Endothelial cell of hepatic sinusoid (primary cell): ENCODE measurements around the gene DHRS13.
"Not testable (repeated sequence)": the region's sequence is repeated elsewhere in the genome, so short reads cannot be mapped to it uniquely, and the experiment has no call there.

Source experiments
- in situ Hi-C: cut with HindIII; loops from 2 replicates; pipeline ENCODE4 v1.10.0; 2017; ENCODE audit warnings: low sequenced_read_pairs

DHRS13 gene

DNA sequence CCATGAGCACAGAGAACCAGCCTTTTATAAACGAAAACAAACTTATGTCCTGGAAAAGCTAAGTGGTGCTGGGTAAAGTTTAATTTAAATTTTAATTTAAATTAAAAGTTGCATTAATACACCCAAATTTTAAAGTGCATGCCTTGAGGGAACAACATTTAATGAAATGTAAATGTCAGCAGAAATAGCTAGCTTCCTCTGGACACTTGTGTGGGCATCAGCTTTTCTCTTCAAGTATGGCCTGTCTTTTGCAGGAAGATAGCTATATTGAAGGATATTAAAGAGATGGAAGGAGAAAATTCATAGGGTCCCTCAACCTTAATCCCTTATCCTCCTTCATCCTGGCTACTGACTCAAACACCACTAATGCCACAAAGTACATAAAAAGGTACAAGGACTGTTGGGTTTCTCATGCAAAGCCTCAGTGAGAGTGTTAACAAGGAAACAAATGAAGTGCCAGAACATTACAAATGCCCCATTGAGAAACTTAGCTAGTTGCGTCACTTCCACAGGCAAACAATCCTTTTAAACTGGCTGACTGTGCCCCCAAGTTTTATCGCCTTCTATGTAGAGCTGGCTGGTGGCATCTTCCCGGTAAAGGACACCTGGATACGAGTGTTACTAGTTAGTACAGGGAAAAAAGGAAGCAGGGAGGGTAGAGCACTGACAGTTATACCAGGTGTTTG is 34.3 kb upstream of the DHRS13 start:
- in situ Hi-C loops, result no loop called here

- in situ Hi-C loops, result no loop called here
Measured at GRCh38 chr17:28935744-28936460, 33.0 kb upstream of the DHRS13 start.

DNA sequence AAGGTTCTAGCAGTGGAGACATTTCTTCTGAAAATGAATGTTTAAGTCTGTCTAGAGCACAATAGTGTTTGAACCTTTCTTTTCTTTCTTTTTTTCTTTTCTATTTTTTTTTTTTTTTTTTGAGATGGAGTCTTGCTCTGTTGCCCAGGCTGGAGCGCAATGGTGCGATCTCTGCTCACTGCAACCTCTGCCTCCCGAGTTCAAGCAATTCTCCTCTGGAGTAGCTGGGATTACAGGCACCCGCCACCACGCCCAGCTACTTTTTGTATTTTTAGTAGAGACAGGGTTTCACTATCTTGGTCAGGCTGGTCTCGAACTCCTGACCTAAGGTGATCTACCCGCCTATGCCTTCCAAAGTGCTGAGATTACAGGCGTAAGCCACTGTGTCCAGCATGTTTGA is 31.6 kb upstream of the DHRS13 start:
- in situ Hi-C loops, result not testable (repeated sequence)

- in situ Hi-C loops, result loop anchor here (5.0 kb wide), 1 partner anchor 62 kb away; no protein-coding TSS in a partner anchor
Measured at GRCh38 chr17:28929787-28930186, 26.9 kb upstream of the DHRS13 start.

DNA sequence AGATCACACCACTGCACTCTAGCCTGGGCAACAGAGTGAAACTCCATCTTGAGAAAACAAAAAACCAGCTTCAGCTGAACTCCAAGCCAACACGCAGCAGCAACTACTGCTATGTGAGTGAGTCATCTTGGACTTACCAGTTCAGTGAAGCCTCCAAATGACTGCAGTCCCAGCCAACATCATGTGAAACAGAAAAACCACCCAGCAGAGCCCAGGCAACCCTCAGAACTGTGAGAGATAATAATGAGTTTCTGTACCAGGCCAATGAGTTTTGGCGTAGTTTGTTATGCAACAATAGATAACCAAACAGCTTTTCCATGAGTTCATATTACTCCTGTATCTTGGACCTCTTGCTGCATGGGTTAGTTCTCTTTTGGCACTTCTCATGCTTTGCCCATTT is 25.2 kb upstream of the DHRS13 start:
- in situ Hi-C loops, result loop anchor here (5.0 kb wide), 1 partner anchor 61 kb away; no protein-coding TSS in a partner anchor

GRCh38 chr17:28926786-28927185 is 23.9 kb upstream of the DHRS13 start:
- in situ Hi-C loops, result loop anchor here (5.0 kb wide), 1 partner anchor 59 kb away; no protein-coding TSS in a partner anchor

GRCh38 chr17:28926366-28926765 is 23.5 kb upstream of the DHRS13 start:
- in situ Hi-C loops, result loop anchor here (5.0 kb wide), 1 partner anchor 59 kb away; no protein-coding TSS in a partner anchor

- in situ Hi-C loops, result loop anchor here (5.0 kb wide), 1 partner anchor 59 kb away; no protein-coding TSS in a partner anchor
Measured at GRCh38 chr17:28925912-28926365, 23.1 kb upstream of the DHRS13 start.

DNA sequence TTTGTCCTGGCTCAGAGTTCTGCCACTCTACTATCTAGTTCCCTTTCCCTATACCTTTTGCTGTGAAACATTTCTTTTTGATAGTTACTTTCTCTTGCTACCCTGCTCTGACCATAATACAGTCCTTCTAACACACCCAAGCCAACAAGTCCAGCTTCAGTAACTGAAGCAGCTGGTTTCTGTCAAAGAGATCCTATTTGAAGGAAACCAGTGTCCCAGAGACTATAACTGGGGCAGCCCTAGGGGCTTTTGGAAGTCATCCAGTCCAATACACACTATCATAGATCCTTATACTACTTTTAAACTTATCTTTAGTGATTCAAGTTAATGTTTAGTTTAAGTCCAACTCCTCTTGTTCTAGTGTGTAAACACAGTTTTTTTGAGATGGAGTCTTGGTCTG is 17.3 kb upstream of the DHRS13 start:
- in situ Hi-C loops, result no loop called here

GRCh38 chr17:28918295-28918694 is 15.4 kb upstream of the DHRS13 start:
- in situ Hi-C loops, result no loop called here

GRCh38 chr17:28917465-28917864 is 14.6 kb upstream of the DHRS13 start:
- in situ Hi-C loops, result no loop called here

DNA sequence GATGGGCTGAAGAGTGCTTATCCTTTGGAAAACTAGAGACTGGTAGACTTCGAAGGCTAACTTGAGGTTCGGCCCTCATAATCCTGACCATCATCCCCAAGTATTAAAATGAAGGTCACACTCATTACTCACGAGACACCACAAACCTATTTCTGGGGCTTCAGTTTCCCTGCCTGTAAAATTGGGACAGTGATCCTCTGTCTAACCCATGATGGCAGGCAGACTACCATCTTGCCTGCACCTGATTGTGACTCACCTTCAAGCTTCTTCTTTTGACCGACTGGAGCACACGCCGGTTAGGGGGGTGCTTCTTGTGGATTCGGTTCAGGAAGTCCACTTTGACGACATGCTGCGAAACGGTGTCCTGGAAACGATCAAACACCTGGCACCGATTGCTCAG is 14.2 kb upstream of the DHRS13 start:
- in situ Hi-C loops, result no loop called here

- in situ Hi-C loops, result no loop called here
Measured at GRCh38 chr17:28916302-28916934, 13.5 kb upstream of the DHRS13 start.

DNA sequence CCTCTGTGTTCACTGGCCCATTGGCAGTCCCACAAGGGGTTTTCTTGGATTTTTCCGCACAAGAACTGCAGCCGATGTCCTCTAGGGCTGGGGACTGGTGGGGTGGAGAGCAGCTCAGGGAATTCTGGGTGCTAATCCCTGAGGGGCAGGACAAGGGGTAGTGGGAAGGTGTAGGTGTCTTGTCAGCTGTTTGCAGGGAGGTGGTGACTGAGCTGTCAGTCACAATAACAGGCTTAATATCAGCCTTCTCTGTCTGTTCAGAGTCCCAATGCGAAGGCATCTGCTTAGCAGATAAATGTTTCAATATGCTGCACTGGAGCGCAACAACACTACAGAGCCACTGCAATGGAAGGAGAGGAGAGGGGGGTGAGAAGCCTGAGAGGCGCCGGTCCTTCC is 10.1 kb upstream of the DHRS13 start:
- in situ Hi-C loops, result no loop called here

DNA sequence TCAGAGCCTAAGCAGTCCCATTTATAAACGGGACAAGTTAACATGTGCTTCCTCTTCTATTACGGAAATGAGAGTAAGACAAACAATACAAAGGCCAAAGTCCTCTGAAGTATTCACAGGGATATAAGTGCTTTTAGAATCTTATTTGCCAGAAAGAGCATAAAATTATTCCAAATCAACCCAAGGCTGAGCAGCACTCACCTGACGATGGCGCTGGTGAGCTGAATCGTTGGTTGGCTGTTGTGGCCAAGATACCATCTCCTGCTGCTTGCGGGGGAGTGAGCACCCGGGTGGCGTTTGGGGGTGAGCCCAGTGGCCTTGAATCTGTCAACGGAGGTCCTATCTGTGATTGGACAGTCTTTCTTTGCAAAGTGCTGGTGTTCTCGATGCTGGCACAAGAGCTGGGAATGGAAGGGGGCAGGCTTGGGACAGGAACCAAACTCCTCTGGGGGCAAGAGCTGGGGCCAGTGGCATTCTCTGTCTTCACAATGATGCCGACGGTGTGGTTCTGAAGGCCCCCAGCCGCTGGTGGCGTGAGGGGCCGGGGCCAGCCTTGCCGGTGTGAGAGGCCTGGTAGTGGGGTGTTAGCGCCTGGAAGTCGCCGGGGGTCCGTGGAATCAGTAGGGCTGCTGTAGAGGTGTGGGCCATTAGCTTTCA is 9.5 kb upstream of the DHRS13 start:
- in situ Hi-C loops, result no loop called here

DNA sequence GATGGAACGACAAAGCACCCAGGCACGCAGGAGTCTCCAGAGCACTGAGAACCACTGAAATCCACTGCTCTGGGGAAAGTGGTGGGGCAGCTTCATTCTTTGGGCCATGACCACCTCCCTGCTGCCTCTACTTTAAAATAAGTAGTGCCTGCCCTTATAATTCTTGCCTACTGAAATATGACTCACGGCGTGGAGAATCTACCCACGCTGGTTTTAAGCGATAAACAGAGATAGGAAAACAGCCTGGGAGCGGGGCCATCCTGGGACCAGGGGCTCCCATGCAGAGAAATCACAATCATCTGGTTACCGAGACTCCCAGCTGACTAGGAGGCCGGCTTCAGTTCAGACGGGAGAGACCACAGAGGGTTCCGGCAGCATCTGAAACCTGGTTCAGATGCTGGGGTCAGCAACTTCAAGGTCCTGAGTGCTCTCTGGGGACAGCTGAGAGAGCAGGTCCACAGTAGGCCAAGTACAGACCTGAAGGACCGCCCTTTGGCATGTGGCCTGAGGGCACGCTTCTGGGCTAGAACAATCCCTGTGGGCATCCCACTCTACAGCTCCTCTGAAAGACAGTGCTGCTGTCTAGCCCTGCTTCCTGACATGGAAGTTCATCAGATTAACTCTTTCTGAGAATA is 8.6 kb upstream of the DHRS13 start:
- in situ Hi-C loops, result no loop called here

DNA sequence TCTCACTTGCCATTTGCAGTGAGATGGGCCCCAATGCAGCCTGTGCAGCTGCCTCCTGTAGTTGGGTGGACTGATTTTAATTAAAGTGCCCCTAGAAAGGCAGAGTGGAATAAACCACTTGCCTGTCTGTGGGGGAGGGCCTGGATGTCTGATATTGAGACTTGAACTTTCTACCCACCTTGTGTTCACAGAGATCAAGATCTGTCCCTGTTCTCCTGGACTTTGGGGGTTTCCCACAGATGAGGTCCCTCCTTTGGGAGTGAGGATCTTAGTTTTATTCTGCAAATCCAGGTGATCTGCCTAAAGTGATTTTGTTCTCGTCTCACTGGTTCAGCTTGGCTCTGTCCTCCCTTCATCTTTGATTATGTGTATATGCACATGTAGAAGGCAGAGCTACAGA is 7.7 kb upstream of the DHRS13 start:
- in situ Hi-C loops, result no loop called here

- in situ Hi-C loops, result loop anchor here (10.0 kb wide), 1 partner anchor 184 kb away; the partner anchor contains the start of genes NEK8 and TLCD1
Measured at GRCh38 chr17:28908640-28909167, 5.8 kb upstream of the DHRS13 start.

GRCh38 chr17:28907709-28908475 is 5.0 kb upstream of the DHRS13 start:
- in situ Hi-C loops, result loop anchor here (10.0 kb wide), 1 partner anchor 183 kb away; the partner anchor contains the start of genes NEK8 and TLCD1
